ENCODE measurements around the gene ROMO1.

GRCh38 chr20:35710884-35711587 lies 11.8 kb downstream of the ROMO1 start:
- no peak for TF ChIP-seq POLR2A (IDR thresholded peaks at IDR 0.05)
- TF ChIP-seq CTCF (IDR thresholded peaks at IDR 0.05) = no peak
- no peak for TF ChIP-seq POLR2AphosphoS5 (IDR thresholded peaks at IDR 0.05)

Data from gastroesophageal sphincter (tissue), 3 donors.